AG04450 (cell line): ENCODE results near the gene ACTG1. TPM values are rescaled to one million over a fixed set of nuclear protein-coding genes. Genes with fewer than 3 reads are reported as not detected.
A peak's percentile ranks its signal among the peaks of the same experiment; 100 is the strongest.

ENCODE experiments used
- CTCF ChIA-PET: fragments of 300-600, 350-600 bp; formaldehyde crosslinking; extraction: SDS; loops from one replicate; lab custom pipeline; 2022; ENCODE audit warnings: antibody characterized with exemption, inconsistent platforms; lab: Charles Lee
- POLR2A ChIA-PET: fragments of 350-600 bp; formaldehyde crosslinking; extraction: SDS; loops from one replicate; lab custom pipeline; 2021; ENCODE audit warnings: antibody characterized with exemption, inconsistent platforms; lab: Yijun Ruan, JAX
- DNase-seq: peaks from one replicate; pipeline ENCODE4 v3.0.0-alpha.2; 2011; ENCODE audit warnings: low read depth, low spot score
- H3K27ac ChIP-seq: one replicate; pipeline ENCODE4 v1.5.1; 2012; ENCODE audit warnings: low read depth, low read length, control low read depth
- H3K27me3 ChIP-seq: one replicate; pipeline ENCODE4 v1.6.0; 2012; ENCODE audit warnings: low read length; ENCODE audit not compliant: control insufficient read depth, insufficient read depth
- H3K4me3 ChIP-seq: 2 replicates; pipeline ENCODE4 v1.5.1; 2011; ENCODE audit warnings: mild to moderate bottlenecking, low read depth, low read length, control low read depth
- H3K9me3 ChIP-seq: 2 replicates; pipeline ENCODE4 v1.5.1; 2012; ENCODE audit warnings: low read length; ENCODE audit not compliant: control insufficient read depth, insufficient read depth
- CTCF ChIP-seq: IDR thresholded peaks from 2 replicates; pipeline ENCODE4 v1.5.1; 2011; ENCODE audit warnings: low read depth, low read length, control low read depth, inconsistent platforms
- polyA plus RNA-seq: library from polyadenylated mRNA; depleted of rRNA; stranded (reverse); fragments of >200 nt; gene quantifications from 2 replicates; pipeline ENCODE4 v1.2.3, GENCODE V29; 2011

ACTG1 gene
- polyA plus RNA-seq, 1 experiment = 2,721 TPM

DNA sequence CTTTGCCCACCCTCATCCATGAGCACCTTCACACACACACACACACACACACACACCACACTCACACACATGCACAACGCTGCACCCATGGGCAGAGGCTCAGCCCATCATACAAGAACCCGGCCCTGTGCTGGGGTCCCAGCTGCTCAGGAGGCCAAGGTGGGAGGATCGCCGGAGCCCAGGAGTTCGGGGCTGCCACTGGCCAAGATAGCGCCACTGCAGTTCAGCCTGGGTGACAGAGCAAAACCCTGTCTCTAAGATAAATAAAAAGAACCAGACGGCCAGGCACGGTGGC is 12.2 kb upstream of the ACTG1 start:
- Histone ChIP-seq H3K9me3 (no peaks in the 10 kb centered on the region; the same call in 1 of the 2 replicates), H3K4me3 (no peak overlapping the region), H3K27me3 (peaks cover 11% of the 10 kb centered on the region), H3K27ac (no peak overlapping the region)
- CTCF ChIA-PET = no interaction called here
- POLR2A ChIA-PET = no interaction called here
- TF ChIP-seq CTCF = no peak
- DNase-seq = no peak

DNA sequence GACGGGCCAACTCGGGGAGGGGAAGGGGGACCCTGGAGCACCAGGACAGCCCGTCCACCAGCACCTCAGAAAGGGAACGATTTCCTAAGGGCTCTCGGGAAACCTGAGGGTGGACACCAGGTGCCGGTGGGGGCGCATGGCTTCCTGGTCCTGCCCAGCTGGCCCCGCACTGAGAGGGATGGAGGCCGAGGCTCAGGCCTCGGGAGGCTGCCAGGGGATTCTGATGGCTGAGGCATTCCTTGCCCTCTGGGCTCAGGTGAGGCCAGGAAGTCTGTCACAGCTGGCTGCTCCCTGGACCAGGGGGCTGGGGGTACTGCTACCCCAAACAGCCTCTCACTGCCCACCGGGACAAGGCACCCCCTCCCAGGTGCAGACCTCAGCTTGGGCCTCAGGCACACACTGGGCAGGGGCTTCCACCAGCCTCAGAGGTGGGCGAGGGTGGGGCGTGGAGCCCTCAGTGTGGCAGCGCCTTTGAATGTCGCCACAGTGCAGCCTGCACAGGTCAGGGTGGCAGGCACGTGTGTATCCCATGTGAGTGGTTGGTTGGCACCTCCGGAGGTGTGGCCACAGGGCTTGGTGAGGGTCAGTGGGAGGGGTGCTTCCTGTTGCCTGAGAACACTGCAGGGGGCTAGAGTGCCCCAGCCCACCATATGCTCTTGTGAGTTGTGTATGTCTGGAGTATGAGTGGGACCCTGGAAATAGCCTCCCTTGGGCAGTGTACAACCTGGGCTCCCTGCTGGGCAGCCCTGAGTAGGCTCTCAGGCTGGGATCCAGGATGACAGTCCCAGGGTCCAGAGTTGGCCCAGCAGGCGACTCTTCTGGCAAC is 11.7 kb upstream of the ACTG1 start:
- POLR2A ChIA-PET = interaction anchor here (0.8 kb wide), 1 partner anchor 18 kb away, joined by 3 read pairs; no protein-coding TSS in a partner anchor
- CTCF ChIA-PET = interaction anchor here (3.0 kb wide), 1 partner anchor 77 kb away, joined by 7 read pairs; no protein-coding TSS in a partner anchor
- H3K27ac ChIP-seq = no peak overlapping the region
- H3K9me3 ChIP-seq = no peaks in the 10 kb centered on the region; the same call in 1 of the 2 replicates
- no peak overlapping the region for H3K4me3 ChIP-seq
- H3K27me3 ChIP-seq = peaks cover 10% of the 10 kb centered on the region
- DNase-seq = no peak
- no peak for TF ChIP-seq CTCF

GRCh38 chr17:81523402-81524038 is 10.9 kb upstream of the ACTG1 start:
- POLR2A ChIA-PET = interaction anchor here (0.8 kb wide), 1 partner anchor 17 kb away, joined by 3 read pairs; no protein-coding TSS in a partner anchor
- Histone ChIP-seq H3K27me3 (peaks cover 3% of the 10 kb centered on the region), H3K9me3 (no peaks in the 10 kb centered on the region; the same call in 1 of the 2 replicates), H3K27ac (peak overlapping the region; percentile 11), H3K4me3 (no peak overlapping the region)
- CTCF ChIA-PET = interaction anchor here (3.0 kb wide), 1 partner anchor 77 kb away, joined by 7 read pairs; no protein-coding TSS in a partner anchor
- no peak for DNase-seq
- TF ChIP-seq CTCF = no peak

DNA sequence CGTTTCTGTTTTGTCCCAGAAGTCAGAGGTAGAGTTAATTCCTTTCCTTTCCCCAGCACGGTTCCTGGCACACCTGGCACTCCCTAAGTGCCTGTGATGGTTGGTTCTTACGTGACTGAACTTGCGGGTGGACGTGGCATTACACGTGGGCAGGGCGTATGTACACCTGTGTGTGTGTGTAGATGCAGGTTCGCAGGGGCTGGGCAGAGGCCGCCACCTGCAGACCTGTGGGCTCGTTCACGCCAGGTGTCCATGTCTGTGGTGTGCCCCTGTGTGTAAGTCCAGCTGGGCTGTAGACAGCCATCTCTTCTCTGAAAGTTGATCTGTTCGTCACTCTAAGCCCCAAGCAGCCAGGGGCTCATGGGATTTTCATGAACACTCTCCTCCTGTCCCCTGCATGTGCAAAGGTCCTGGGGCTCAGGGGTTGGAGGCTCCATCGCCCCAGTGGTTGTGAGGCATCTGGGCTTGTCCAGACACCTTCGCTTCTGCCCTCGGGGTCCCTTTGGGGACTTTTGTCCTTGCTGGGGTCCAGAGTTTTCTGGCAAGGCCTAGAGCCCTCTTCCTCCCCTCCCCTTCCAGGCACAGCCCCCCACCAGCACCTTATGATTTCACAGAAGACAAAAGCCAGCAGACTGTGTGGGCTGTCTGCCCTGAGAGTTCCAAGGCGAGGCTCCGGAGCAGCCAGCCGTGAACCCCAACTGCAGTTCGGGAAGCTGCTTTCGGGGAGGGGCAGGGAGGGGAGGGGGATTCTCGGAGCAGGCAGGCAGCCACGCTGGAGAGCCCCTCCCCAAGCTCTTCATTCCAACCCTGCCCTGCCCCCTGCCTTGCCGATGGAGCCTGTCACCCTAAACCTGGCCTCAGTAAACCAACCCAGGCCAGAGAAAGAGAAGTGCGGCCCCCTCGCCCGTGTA is 10.1 kb upstream of the ACTG1 start:
- no peak overlapping the region for H3K4me3 ChIP-seq
- H3K9me3 ChIP-seq = no peaks in the 10 kb centered on the region; the same call in 1 of the 2 replicates
- ChIA-PET CTCF (interaction anchor here (0.6 to 3.0 kb wide), 2 partner anchors 78 to 255 kb away, joined by 4 to 7 read pairs; no protein-coding TSS in a partner anchor), POLR2A (interaction anchor here (0.6 to 0.8 kb wide), 2 partner anchors 17 to 23 kb away, joined by 3 to 5 read pairs; no protein-coding TSS in a partner anchor)
- no peak for DNase-seq
- H3K27me3 ChIP-seq = peaks cover 2% of the 10 kb centered on the region
- peak; percentile 49 for TF ChIP-seq CTCF
- H3K27ac ChIP-seq = no peak overlapping the region
